Ishikawa (cell line): Measurements from ENCODE around the gene EIF2B1.

Source experiments
- CEBPB ChIP-seq: IDR thresholded peaks from 2 replicates; pipeline ENCODE4 v1.6.1; 2012
- CREB1 ChIP-seq: IDR thresholded peaks from 2 replicates; pipeline ENCODE4 v1.6.1; 2012; ENCODE audit warnings: low read depth
- EGR1 ChIP-seq: IDR thresholded peaks from 2 replicates; pipeline ENCODE4 v1.6.1; 2012
- EP300 ChIP-seq: IDR thresholded peaks from 2 replicates; pipeline ENCODE4 v1.6.1; 2012; ENCODE audit warnings: borderline replicate concordance
- NFIC ChIP-seq: IDR thresholded peaks from 2 replicates; pipeline ENCODE4 v1.6.1; 2012
- RAD21 ChIP-seq: IDR thresholded peaks from 2 replicates; pipeline ENCODE4 v1.6.1; 2012; ENCODE audit warnings: low read depth
- TAF1 ChIP-seq: IDR thresholded peaks from 2 replicates; pipeline ENCODE4 v1.6.1; 2012; ENCODE audit warnings: low read depth, mild to moderate bottlenecking
- TCF12 ChIP-seq: IDR thresholded peaks from 2 replicates; pipeline ENCODE4 v1.6.1; 2012; ENCODE audit warnings: low read depth
- YY1 ChIP-seq: IDR thresholded peaks from 2 replicates; pipeline ENCODE4 v1.6.1; 2012; ENCODE audit warnings: low read depth
- ZBTB7A ChIP-seq: IDR thresholded peaks from 2 replicates; pipeline ENCODE4 v1.6.1; 2012; ENCODE audit warnings: low read depth
- TF ChIP-seq, protein P1 (sequence below): IDR thresholded peaks from 2 replicates; pipeline ENCODE4 v1.6.1; 2012
- TF ChIP-seq, protein P2 (sequence below): IDR thresholded peaks from 2 replicates; pipeline ENCODE4 v1.6.1; 2012; ENCODE audit warnings: low read depth, mild to moderate bottlenecking

DNA sequence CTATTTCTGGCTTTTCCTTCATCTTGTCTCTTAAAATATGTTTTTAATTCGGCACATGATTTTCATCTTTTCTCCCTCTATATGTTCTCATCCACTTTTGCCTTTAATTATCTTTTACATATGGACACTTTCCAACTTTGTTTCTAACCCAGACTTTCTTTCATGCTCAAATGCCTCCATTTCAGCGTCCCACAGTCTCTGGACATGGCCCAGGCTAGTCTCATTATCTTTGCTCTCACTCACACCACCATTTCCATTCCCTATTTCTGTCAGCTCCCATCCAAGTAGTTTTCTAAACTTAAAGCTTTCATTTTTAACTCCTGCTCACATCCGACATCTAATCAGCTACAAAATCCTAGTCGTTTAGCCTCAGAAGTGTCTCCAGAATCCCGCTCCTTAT is 14.9 kb upstream of the EIF2B1 start:
- TF ChIP-seq EGR1 (no peak), CEBPB (no peak), NFIC (no peak), TAF1 (no peak), CREB1 (no peak), YY1 (no peak), EP300 (no peak), TCF12 (no peak), RAD21 (no peak), ZBTB7A (no peak)
- TF ChIP-seq, protein P1, sequence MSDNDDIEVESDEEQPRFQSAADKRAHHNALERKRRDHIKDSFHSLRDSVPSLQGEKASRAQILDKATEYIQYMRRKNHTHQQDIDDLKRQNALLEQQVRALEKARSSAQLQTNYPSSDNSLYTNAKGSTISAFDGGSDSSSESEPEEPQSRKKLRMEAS = no peak
- TF ChIP-seq, protein P2, sequence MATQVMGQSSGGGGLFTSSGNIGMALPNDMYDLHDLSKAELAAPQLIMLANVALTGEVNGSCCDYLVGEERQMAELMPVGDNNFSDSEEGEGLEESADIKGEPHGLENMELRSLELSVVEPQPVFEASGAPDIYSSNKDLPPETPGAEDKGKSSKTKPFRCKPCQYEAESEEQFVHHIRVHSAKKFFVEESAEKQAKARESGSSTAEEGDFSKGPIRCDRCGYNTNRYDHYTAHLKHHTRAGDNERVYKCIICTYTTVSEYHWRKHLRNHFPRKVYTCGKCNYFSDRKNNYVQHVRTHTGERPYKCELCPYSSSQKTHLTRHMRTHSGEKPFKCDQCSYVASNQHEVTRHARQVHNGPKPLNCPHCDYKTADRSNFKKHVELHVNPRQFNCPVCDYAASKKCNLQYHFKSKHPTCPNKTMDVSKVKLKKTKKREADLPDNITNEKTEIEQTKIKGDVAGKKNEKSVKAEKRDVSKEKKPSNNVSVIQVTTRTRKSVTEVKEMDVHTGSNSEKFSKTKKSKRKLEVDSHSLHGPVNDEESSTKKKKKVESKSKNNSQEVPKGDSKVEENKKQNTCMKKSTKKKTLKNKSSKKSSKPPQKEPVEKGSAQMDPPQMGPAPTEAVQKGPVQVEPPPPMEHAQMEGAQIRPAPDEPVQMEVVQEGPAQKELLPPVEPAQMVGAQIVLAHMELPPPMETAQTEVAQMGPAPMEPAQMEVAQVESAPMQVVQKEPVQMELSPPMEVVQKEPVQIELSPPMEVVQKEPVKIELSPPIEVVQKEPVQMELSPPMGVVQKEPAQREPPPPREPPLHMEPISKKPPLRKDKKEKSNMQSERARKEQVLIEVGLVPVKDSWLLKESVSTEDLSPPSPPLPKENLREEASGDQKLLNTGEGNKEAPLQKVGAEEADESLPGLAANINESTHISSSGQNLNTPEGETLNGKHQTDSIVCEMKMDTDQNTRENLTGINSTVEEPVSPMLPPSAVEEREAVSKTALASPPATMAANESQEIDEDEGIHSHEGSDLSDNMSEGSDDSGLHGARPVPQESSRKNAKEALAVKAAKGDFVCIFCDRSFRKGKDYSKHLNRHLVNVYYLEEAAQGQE = no peak
